CD8-positive, alpha-beta memory T cell (primary cell): ENCODE data around the gene DUSP8. TPM values are rescaled to one million over a fixed set of nuclear protein-coding genes. Genes with fewer than 3 reads are reported as not detected.

Source experiments
- CTCF ChIA-PET: fragments of 350-600 bp; sonication (Branson Sonifier 250); formaldehyde crosslinking; loops from one replicate; lab custom pipeline; 2021; ENCODE audit warnings: antibody characterized with exemption; lab: Charles Lee
- POLR2A ChIA-PET: fragments of 350-600 bp; sonication (Branson Sonifier 250); formaldehyde crosslinking; loops from one replicate; lab custom pipeline; 2021; ENCODE audit warnings: antibody characterized with exemption; lab: Charles Lee
- DNase-seq, 5 donors: peaks; one replicate each; pipeline versions ENCODE4 v3.0.0 to v3.0.0-alpha.2; 2020 to 2022; ENCODE audit warnings: mixed read lengths in 1 of 5
- H3K27ac ChIP-seq: one replicate; pipeline ENCODE4 v1.7.0; 2013; ENCODE audit warnings: low read depth, mild to moderate bottlenecking, low read length, moderate library complexity
- H3K27me3 ChIP-seq: 2 replicates; pipeline ENCODE4 v1.7.0; 2013; ENCODE audit warnings: low read length, mild to moderate bottlenecking; ENCODE audit not compliant: insufficient read depth, poor library complexity, severe bottlenecking
- H3K36me3 ChIP-seq: 2 replicates; pipeline ENCODE4 v1.7.0; 2013; ENCODE audit warnings: mild to moderate bottlenecking, low read length, moderate library complexity; ENCODE audit not compliant: insufficient read depth
- H3K4me1 ChIP-seq: 2 replicates; pipeline ENCODE4 v1.7.0; 2013; ENCODE audit warnings: mild to moderate bottlenecking, low read length, moderate library complexity; ENCODE audit not compliant: insufficient read depth
- H3K4me3 ChIP-seq: 2 replicates; pipeline ENCODE4 v1.7.0; 2013; ENCODE audit warnings: mild to moderate bottlenecking, low read length
- H3K9me3 ChIP-seq: 2 replicates; pipeline ENCODE4 v1.7.0; 2013; ENCODE audit warnings: mild to moderate bottlenecking, low read length
- H3K27ac Mint-ChIP-seq, 8 donors: one replicate each; pipeline ENCODE4 v1.8.0; 2020 to 2021; ENCODE audit warnings: mixed read lengths in 8 of 8, mild to moderate bottlenecking in 6 of 8, inconsistent platforms in 3 of 8, moderate library complexity in 3 of 8
- H3K27me3 Mint-ChIP-seq, 2 donors: one replicate each; pipeline ENCODE4 v1.8.0; 2020 to 2021; ENCODE audit warnings: mixed read lengths in 2 of 2, mild to moderate bottlenecking in 1 of 2, moderate library complexity in 1 of 2
- H3K36me3 Mint-ChIP-seq, 3 donors: one replicate each; pipeline ENCODE4 v1.8.0; 2020 to 2021; ENCODE audit warnings: mixed read lengths in 3 of 3, inconsistent platforms in 1 of 3, mild to moderate bottlenecking in 1 of 3
- H3K4me1 Mint-ChIP-seq, 3 donors: one replicate each; pipeline ENCODE4 v1.8.0; 2020 to 2021; ENCODE audit warnings: mixed read lengths in 3 of 3, inconsistent platforms in 1 of 3, mild to moderate bottlenecking in 1 of 3
- H3K4me3 Mint-ChIP-seq, 7 donors: one replicate each; pipeline ENCODE4 v1.8.0; 2020 to 2021; ENCODE audit warnings: mixed read lengths in 7 of 7, mild to moderate bottlenecking in 6 of 7, moderate library complexity in 4 of 7, inconsistent platforms in 2 of 7
- H3K9me3 Mint-ChIP-seq, 5 donors: one replicate each; pipeline ENCODE4 v1.8.0; 2020 to 2022; ENCODE audit warnings: mixed read lengths in 5 of 5, mild to moderate bottlenecking in 3 of 5, moderate library complexity in 2 of 5, inconsistent platforms in 1 of 5
- polyA plus RNA-seq: library from polyadenylated mRNA; unstranded; fragments of 300-500 nt; fragmentation: Illumina TruSeq; gene quantifications from one replicate; pipeline ENCODE4 v1.2.3, GENCODE V29; 2021
- total RNA-seq, 2 experiments: library from RNA; stranded (reverse); gene quantifications; one replicate each; pipeline ENCODE4 v1.2.3, GENCODE V29; 2021

Gene DUSP8
- total and polyA plus RNA-seq, 3 experiments from 2014 or later: 0.75 to 4.0 (median 2.3) TPM

DNA sequence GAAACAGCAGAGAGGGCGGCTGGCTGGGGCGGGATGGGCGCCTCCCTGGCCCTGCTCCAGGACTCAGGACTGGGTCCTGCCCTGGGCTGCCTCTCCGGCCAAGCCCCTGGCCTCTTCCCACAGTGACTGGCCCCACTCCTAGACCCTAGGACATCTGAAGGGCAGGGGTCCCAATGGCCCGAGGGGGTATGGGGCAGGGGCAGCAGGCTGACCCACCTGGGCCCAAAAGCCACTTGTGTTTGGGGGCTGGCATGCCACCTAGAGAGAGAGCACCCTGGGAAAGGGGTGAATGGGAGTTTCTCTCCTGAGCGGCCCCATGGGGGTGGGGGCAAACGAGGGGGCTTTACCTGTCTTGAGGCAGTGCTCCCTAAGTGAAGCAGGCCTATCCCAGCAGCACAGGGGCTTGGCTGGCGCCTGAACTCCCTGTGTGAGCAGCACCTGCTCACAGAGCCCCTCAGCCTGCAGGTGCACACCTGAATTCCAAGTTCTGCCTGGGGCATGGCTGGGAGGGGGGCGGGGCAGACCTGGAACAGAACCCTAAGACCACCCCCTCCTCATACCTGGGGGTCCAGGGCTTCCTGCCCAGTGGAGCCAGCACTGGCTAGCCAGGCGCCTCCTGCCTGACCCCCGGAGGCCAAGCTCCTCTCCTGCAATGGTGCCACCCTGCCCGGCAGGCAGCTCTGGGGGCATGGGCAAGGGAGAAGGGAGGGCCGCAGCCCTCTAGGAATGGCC, 16.9 kb downstream of the DUSP8 start:
- CTCF ChIA-PET: no interaction called here
- H3K4me1 Mint-ChIP-seq: no peaks in the 10 kb centered on the region
- H3K27me3 Mint-ChIP-seq: peaks cover 0 to 9% of the 10 kb centered on the region in 2 donors
- Histone ChIP-seq H3K36me3 (no peaks in the 10 kb centered on the region), H3K4me1 (no peaks in the 10 kb centered on the region), H3K4me3 (no peak overlapping the region), H3K27me3 (no peaks in the 10 kb centered on the region), H3K27ac (no peak overlapping the region), H3K9me3 (no peaks in the 10 kb centered on the region)
- H3K36me3 Mint-ChIP-seq: peaks cover 0 to 12% (median 0%) of the 10 kb centered on the region in 3 donors
- no peaks in the 10 kb centered on the region for H3K9me3 Mint-ChIP-seq
- H3K27ac Mint-ChIP-seq: no peak overlapping the region
- H3K4me3 Mint-ChIP-seq: peak overlapping the region in 1 of 7 donors; percentile 18
- DNase-seq: no peak
- POLR2A ChIA-PET: no interaction called here

DNA sequence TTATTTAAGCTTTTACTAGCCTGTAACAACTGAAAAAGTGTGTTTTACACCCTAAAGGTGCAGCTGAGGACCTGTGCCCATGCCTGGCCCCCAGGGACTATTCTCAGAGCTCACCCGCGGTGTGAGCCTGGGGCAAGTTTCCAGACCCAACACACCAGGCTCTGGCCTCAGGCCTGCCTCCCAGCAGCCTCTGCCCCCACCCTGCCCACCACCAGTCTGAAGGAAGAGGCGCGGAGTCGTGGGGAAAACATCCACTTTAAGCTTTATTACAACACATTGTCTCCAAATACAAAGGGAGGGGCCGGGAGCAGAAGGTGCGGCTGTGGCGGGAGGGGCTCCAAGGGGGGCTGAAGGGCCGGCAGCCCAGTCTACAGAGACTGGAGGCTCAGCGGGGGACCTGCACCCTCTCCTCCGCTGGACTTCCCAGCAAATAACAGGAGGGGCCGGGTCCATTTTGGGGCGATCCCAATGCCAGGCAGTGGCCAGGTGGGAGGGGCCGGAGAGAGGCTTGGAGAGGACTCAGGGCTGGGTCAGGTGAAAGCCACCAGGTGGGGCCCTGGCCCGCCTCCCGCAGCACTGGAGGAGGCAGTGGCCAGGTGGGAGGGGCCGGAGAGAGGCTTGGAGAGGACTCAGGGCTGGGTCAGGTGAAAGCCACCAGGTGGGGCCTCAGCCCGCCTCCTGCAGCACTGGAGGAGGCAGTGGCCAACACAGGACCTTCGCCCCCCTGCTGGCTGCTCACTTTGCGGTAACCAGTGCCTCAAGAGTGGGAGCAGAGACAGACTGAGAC, 18.1 kb downstream of the DUSP8 start:
- peaks cover 0 to 8% (median 0%) of the 10 kb centered on the region in 3 donors for H3K36me3 Mint-ChIP-seq
- peaks cover 9 to 16% of the 10 kb centered on the region in 2 donors for H3K27me3 Mint-ChIP-seq
- H3K9me3 ChIP-seq: no peaks in the 10 kb centered on the region
- no peak overlapping the region for H3K4me3 Mint-ChIP-seq
- no peaks in the 10 kb centered on the region for H3K4me1 ChIP-seq
- H3K9me3 Mint-ChIP-seq: no peaks in the 10 kb centered on the region
- H3K36me3 ChIP-seq: no peaks in the 10 kb centered on the region
- DNase-seq: no peak
- H3K27ac Mint-ChIP-seq: no peak overlapping the region
- H3K27ac ChIP-seq: no peak overlapping the region
- H3K4me1 Mint-ChIP-seq: no peaks in the 10 kb centered on the region
- ChIA-PET POLR2A (no interaction called here), CTCF (interaction anchor here (1.2 kb wide), 1 partner anchor 21 kb away, joined by 4 read pairs; no protein-coding TSS in a partner anchor)
- H3K27me3 ChIP-seq: peaks cover 2% of the 10 kb centered on the region
- no peak overlapping the region for H3K4me3 ChIP-seq

GRCh38 chr11:1549338-1550330, 22.4 kb downstream of the DUSP8 start:
- POLR2A ChIA-PET: no interaction called here
- peaks cover 20 to 34% of the 10 kb centered on the region in 2 donors for H3K27me3 Mint-ChIP-seq
- H3K27ac Mint-ChIP-seq: peak overlapping the region in 1 of 8 donors; percentile 33

GRCh38 chr11:1548221-1549070, 23.6 kb downstream of the DUSP8 start:
- Histone ChIP-seq H3K36me3 (no peaks in the 10 kb centered on the region), H3K27ac (no peak overlapping the region), H3K9me3 (no peaks in the 10 kb centered on the region), H3K4me1 (peaks cover 14% of the 10 kb centered on the region), H3K4me3 (no peak overlapping the region), H3K27me3 (peaks cover 24% of the 10 kb centered on the region)
- Mint-ChIP-seq H3K4me3 (peak overlapping the region in 3 of 7 donors; percentile 39 to 56 (median 39)), H3K9me3 (no peaks in the 10 kb centered on the region), H3K4me1 (peaks cover 0 to 11% (median 2%) of the 10 kb centered on the region in 3 donors), H3K27ac (peak overlapping the region in 2 of 8 donors; percentile 52 to 60), H3K27me3 (peaks cover 19 to 37% of the 10 kb centered on the region in 2 donors), H3K36me3 (no peaks in the 10 kb centered on the region)
- POLR2A ChIA-PET: no interaction called here
- no peak for DNase-seq
- CTCF ChIA-PET: interaction anchor here (1.7 to 6.8 kb wide), 3 partner anchors 10 to 31 kb away, joined by 3 to 152 read pairs (median 19); partner anchors contain the start of gene DUSP8

More at GRCh38 chr11:1549338-1550330, 22.4 kb downstream of the DUSP8 start:
- H3K27me3 ChIP-seq: peaks cover 24% of the 10 kb centered on the region
- H3K4me1 Mint-ChIP-seq: peaks cover 0 to 11% (median 2%) of the 10 kb centered on the region in 3 donors
- H3K4me3 Mint-ChIP-seq: no peak overlapping the region
- H3K27ac ChIP-seq: no peak overlapping the region
- no peak overlapping the region for H3K4me3 ChIP-seq
- H3K36me3 ChIP-seq: no peaks in the 10 kb centered on the region
- DNase-seq: no peak
- no peaks in the 10 kb centered on the region for H3K9me3 Mint-ChIP-seq
- H3K36me3 Mint-ChIP-seq: no peaks in the 10 kb centered on the region
- no peaks in the 10 kb centered on the region for H3K9me3 ChIP-seq
- CTCF ChIA-PET: interaction anchor here (1.7 to 6.8 kb wide), 2 partner anchors 11 to 21 kb away, joined by 3 to 152 read pairs; partner anchors contain the start of gene DUSP8
- H3K4me1 ChIP-seq: peaks cover 14% of the 10 kb centered on the region

DNA sequence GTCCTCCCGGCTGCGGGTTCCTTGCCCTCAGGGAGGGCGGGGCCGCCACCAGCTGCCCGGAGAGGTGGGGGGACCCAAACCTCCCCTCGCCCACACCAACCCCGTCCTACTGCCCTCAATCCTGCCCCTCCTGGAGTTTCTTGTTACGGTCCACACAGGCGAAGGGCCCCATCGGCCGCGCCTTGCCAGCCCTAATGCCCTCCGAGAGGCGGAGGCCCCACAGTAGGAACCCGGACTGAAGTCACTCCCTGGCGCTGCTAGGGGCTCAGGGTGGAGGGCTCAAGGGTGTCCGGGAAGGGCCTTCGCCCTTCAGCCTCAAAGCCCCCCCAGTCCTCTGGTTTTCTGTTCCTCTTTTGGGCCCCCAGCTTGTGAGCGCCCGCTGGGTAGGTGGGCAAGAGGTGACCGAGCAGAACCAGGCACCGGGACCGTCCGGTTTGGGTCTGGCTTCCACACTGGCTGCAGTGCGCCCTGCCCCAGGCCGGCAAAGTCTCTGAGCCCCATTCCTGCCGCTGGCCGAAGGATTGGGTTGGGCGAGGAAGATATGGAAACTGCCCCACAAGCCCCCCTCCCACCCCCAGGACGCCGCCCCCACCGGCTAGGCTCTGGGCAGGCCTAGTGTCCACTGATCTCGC, 24.5 kb downstream of the DUSP8 start:
- Histone ChIP-seq H3K36me3 (no peaks in the 10 kb centered on the region), H3K27me3 (peaks cover 24% of the 10 kb centered on the region), H3K4me1 (peaks cover 14% of the 10 kb centered on the region), H3K27ac (no peak overlapping the region), H3K4me3 (no peak overlapping the region), H3K9me3 (no peaks in the 10 kb centered on the region)
- ChIA-PET CTCF (interaction anchor here (0.6 to 6.8 kb wide), 8 partner anchors 10 to 71 kb away, joined by 3 to 152 read pairs (median 4); partner anchors contain the start of gene DUSP8), POLR2A (no interaction called here)
- peaks cover 19 to 37% of the 10 kb centered on the region in 2 donors for H3K27me3 Mint-ChIP-seq
- peaks cover 0 to 11% (median 2%) of the 10 kb centered on the region in 3 donors for H3K4me1 Mint-ChIP-seq
- H3K9me3 Mint-ChIP-seq: no peaks in the 10 kb centered on the region
- H3K27ac Mint-ChIP-seq: no peak overlapping the region
- no peaks in the 10 kb centered on the region for H3K36me3 Mint-ChIP-seq
- DNase-seq: no peak
- H3K4me3 Mint-ChIP-seq: peak overlapping the region in 4 of 7 donors; percentile 44 to 74 (median 57)

DNA sequence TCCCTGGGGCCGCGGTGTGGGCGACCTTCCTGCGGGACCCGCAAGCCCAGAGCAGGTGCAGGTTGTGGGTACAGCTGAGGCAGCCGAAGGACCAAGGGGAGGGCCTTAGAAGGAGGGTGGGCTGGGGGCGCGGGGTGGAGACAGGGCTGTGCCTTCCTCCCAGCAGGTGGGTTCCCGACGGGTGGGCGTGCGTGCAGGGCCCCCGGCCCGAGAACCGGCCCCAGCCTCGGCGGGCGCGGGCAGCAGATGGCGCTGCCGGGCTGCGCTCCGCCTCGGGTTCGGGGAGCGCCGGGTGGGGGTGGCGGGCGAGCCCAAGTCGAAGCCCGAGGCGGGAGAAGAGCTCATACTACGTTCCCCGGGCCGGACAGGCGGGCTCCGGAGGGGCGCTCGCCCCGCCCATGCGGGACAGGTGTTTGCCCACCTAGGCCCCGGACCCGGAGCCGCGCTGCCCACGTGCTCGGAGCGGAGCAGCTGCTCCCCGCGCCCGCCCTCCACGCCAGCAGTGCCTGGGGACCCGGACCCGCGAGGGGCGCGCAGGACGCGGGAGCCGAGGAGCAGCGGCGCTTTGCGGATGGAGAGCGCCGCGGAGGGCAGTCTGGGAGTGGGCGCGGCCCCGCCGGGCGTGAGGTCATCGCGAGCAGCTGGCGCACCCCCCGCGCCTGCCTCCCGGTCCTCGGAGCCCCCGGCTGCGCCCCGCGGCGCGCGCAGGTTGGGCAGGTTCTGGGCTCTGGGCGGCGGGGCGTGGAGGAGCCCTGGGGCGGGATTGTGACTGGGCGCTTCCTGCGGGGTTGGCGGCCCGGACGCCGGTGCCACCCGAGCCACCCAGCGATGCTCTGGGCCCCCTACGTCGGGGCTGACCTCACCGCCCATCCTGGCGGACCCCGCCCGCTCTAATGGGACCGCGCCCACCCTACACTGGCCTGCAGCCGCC, 25.3 kb downstream of the DUSP8 start:
- peak; percentile 31 to 70 (median 47) for DNase-seq
- H3K4me3 Mint-ChIP-seq: peak overlapping the region in 1 of 7 donors; percentile 60
- H3K9me3 Mint-ChIP-seq: no peaks in the 10 kb centered on the region
- CTCF ChIA-PET: interaction anchor here (0.6 to 6.8 kb wide), 22 partner anchors 9 to 605 kb away, joined by 3 to 152 read pairs (median 4); partner anchors contain the start of genes DUSP8 and KRTAP5-5
- no peak overlapping the region for H3K27ac ChIP-seq
- H3K27me3 Mint-ChIP-seq: peaks cover 19 to 37% of the 10 kb centered on the region in 2 donors
- H3K9me3 ChIP-seq: no peaks in the 10 kb centered on the region
- POLR2A ChIA-PET: interaction anchor here (0.7 kb wide), 1 partner anchor 26 kb away, joined by 3 read pairs; no protein-coding TSS in a partner anchor
- H3K36me3 Mint-ChIP-seq: no peaks in the 10 kb centered on the region
- H3K36me3 ChIP-seq: no peaks in the 10 kb centered on the region
- peaks cover 14% of the 10 kb centered on the region for H3K4me1 ChIP-seq
- peaks cover 24% of the 10 kb centered on the region for H3K27me3 ChIP-seq
- peaks cover 0 to 11% (median 2%) of the 10 kb centered on the region in 3 donors for H3K4me1 Mint-ChIP-seq
- H3K4me3 ChIP-seq: no peak overlapping the region
- H3K27ac Mint-ChIP-seq: no peak overlapping the region
